Nucleus accumbens (tissue), 56 donors: ENCODE data around the gene GPR22.

Experiments
- DNase-seq, 56 donors: peaks; one replicate each; lab custom pipeline; 2025; lab: John Stamatoyannopoulos, UW

The GPR22 gene

DNA sequence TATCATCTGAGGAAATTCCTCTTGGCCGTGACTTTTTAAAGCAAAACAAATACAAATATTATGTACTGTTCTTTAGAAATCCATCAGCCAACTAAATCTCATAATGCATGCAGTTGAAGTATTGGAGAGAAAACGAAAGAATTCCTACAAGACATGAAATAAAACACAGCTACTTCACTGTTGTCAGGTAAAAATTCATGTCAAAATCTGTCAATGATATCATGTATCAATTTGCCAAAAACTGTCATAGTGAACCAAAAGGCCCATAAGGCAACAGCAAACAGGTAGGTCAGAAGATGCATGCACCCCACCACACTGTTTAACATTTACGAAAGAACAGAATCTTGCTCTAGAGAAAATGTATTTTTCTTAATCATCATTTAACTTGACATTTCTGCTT is 2.3 kb downstream of the GPR22 start:
- no peak for DNase-seq

DNA sequence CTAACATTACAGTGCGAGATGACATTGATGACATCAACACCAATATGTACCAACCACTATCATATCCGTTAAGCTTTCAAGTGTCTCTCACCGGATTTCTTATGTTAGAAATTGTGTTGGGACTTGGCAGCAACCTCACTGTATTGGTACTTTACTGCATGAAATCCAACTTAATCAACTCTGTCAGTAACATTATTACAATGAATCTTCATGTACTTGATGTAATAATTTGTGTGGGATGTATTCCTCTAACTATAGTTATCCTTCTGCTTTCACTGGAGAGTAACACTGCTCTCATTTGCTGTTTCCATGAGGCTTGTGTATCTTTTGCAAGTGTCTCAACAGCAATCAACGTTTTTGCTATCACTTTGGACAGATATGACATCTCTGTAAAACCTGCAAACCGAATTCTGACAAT is 4.3 kb downstream of the GPR22 start:
- DNase-seq: no peak

DNA sequence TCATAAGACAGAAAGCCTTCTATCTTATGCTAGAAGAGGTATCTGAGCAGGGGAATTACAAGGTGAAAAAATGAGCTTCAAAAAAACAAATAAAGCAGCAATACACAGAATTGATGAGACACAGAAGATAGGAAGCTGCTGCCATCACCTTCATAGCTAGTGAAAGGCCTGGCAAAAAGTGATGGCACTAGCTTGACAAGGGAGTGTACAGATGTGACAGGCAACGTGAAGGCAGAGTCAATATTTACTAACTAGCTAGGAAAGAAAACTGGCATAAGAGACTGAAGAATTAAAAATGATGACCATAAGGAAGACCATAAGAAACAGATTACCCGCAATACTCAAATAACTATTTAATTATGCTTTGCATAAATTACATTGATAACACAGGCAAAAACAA is 9.4 kb downstream of the GPR22 start:
- DNase-seq: no peak

DNA sequence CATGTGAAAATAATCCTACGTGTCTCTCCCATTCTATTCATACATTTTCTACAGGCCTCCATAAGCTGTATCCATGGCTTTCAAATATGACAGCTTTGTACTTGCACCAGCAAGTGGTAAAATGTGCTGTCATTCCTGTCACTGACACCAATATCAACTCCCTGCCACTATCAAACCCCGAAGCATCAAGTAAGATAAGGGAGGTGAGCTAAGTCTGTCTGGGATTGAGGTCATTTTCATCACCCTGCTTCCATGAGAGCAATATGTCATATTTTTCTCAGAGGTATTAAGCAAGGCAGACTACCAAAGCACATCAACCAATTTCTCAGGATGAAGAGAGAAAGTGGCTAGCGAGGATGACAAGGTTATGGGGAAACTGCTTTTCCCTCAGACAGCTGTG is 11.1 kb downstream of the GPR22 start:
- DNase-seq: no peak

DNA sequence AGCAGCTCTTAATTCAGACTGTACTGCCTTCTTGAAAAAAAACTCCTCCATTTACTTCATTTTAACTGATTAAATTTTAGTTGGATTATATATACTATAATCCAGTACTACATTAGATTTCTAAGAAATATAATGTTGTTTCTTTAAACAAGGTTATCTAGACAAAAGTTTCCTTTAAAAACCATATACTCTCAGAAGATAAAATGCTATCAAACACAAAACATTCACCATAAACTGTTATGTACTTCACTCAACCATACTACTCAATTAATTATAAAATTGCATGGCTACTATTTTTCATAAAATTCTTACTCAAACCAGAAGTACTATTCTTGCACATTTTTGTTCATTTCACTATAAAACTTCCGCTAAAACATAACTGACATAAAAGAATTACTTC is 12.7 kb downstream of the GPR22 start:
- DNase-seq: no peak

DNA sequence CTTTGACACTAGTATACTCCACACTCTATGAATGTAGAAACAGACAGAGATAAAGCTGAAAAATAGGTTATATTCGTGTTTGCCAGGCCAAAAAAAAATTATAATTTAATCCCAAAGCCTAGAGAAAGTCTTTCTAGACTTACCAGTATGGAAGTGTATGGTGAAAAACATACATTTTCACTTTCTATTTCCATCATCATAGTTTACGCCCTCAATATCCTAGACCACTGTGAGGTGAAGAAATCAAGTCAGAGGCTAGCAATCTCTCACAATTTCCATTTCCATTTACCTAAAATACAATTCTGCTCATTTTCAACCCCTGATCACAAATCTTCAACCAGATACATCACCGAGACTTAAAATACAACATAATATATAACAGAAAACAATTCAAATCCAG is 16.2 kb downstream of the GPR22 start:
- DNase-seq: no peak

DNA sequence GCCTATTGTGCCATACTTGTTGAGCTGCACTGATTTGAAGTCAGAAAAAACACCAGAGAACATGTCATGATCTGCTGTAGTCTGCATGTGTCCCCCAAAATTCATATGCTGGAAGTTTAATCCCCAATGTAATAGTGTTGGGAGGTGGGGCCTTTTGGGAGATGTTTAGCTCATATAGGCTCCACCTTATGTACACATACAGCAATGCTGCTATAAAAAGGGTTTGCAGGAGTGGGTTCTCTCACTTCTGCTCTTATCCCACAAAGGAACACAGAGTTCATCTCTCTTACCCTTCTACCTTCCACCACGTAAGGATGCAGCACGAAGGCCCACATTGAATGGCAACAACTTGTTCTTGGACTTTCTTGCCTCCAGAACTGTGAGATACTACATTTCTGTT is 23.0 kb downstream of the GPR22 start:
- no peak for DNase-seq

DNA sequence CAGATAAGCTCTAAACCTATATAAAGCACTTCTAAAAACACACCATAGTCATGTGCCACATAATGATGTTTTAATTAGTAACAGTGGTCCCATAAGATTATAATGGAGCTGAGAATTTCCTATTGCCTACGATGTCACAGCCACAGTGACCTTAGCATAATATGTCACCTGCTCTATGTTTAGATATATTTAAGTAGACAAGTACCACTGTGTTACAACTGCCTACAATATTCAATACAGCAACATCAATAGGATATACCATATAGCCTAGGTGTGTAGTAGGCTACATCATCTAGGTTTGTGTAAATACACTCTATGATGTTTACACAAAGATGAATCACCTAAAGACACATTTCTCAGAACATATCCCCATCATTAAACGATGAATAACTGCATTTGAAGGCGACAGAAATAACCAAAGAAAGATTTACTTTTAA is 24.5 kb downstream of the GPR22 start:
- no peak for DNase-seq

DNA sequence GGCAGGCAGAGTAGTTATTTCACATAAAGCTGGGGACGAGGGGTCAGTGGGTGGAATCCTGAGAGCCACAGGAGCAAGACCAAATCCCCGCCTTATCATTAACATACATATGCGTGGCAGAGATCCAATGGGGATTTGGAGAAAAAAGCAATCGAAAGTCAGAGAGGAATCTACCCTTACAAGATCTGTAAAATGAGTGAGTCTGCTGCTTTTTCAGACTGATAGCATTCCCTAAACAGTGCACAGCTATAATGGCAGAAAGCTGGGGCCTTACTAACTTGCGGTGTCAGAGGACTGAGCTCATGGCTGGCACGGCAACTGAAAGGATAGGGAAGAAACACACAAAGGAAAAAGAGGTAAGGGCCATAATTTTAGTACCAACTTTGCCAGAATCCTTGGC is 25.0 kb downstream of the GPR22 start:
- DNase-seq: no peak

DNA sequence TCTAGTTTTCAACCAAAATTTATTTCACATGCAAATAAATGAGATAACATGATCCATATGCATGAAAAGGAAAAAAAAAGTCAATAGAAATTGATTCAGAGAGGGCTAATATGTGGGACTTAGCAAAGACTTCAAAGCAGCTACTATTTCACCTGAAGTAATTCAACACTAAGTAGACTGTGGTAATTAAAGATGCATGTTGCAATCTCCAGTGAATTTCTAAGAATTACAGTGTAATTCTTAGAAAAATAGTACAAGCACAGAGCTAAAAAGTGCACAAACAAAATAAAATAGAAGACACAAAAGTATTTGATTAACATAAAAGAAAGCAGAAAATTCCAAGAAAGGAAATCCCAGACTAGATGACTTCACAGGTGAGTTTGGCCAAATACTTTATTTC is 25.7 kb downstream of the GPR22 start:
- DNase-seq: no peak

DNA sequence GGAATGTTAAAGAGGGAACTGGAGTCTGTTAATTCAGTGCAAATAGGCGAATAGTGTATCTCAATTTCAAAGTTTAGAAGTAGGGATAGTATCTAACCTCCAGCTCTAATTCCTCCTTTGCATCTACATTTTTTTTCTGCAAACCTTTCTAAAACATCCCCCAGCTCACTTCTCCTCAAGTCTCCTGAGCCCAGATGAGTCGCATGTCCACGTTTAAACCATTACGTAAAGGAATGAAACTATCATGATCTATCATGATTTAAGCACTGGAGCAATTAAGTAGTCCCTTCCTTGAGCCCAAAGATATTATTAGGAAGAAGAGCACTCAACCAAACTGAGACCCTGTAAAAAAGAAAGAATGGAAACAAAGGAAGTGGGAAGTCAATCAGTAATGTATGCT is 29.9 kb downstream of the GPR22 start:
- no peak for DNase-seq

DNA sequence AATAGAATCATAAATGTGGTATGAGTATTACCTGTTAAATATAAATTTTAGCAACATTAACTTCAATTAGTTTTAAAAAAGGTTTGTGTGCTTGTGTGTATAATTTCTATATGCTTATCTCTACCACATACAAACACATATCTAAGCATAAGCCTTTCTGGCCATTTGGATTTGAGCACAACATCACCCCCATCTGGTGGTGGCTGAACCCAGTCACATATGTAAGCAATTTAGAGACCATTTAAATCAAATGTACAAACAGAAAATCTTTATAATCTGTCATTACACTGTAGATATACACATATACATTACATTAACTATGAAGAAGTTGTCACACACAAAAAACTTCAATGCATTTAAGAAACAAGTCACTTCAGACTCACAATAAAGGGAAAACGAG is 31.7 kb downstream of the GPR22 start:
- DNase-seq: peak in 2 of 56 donors; percentile 2 to 33

DNA sequence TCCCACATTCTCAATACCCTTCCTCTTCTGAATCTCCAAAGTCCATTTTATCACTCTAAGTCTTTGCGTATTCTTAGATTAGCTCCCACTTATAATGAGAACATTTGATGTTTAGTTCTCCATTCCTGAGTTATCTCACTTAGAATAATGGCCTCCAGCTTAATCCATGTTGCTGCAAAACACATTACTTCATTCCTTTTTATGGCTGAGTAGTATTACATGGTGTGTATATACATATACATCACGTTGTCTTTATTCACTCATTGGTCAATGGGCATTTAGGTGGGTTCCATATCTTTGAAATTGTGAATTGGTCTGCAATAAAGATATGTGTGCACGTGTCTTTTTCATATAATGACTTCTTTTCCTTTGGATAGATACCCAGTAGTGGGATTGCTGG is 32.3 kb downstream of the GPR22 start:
- no peak for DNase-seq

DNA sequence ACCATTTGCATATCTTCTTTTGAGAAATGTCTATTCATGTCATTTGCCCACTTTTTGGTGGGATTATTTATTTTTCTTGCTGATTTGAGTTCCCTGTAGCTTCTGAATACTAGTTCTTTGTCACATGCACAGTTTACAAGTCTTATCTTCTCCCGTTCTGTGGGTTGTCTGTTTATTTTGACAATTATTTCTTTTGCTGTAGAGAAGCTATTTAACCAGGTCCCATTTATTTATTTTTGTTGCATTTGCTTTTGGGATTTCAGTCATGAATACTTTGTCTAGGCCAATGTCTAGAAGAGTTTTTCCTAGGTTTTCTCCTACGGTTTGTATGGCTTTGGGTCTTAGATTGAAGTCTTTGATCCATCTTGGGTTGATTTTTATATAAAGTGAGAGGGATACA is 32.9 kb downstream of the GPR22 start:
- DNase-seq: no peak

DNA sequence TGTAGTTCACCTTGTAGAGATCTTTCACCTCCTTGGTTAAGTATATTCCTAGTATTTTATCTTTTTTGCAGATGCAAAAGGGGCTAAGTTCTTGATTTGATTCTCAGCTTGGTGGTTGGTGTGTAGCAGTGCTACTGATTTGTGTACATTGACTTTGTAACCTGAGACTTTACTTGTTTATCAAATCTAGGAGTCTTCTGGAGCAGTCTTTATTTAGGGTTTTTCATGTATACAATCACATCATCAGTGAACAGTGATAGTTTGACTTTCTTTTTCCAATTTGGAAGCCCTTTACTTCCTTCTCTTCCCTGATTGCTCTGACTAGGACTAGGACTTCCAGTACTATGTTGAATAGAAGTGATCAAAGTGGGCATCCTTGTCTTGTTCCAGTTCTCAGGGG is 33.8 kb downstream of the GPR22 start:
- no peak for DNase-seq

DNA sequence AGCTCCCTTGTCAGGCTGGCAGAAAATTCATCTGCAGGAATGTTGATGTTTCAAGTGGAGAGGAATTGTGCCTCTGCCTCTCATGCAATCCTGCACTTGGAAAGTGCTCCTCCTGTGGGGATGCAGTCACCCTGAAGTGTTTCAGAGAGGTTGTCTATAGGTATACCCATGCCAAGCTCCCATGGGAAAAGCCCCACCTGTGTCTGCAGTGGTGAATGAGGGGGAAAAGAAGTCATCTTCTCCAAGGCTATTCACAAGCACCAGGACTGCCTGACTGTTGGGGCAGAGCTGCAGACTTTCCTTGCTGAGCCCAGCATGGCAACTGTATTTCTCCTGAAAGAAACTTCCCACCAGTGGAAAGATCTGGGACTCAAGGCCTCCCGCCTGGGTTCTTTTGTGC is 35.5 kb downstream of the GPR22 start:
- no peak for DNase-seq

DNA sequence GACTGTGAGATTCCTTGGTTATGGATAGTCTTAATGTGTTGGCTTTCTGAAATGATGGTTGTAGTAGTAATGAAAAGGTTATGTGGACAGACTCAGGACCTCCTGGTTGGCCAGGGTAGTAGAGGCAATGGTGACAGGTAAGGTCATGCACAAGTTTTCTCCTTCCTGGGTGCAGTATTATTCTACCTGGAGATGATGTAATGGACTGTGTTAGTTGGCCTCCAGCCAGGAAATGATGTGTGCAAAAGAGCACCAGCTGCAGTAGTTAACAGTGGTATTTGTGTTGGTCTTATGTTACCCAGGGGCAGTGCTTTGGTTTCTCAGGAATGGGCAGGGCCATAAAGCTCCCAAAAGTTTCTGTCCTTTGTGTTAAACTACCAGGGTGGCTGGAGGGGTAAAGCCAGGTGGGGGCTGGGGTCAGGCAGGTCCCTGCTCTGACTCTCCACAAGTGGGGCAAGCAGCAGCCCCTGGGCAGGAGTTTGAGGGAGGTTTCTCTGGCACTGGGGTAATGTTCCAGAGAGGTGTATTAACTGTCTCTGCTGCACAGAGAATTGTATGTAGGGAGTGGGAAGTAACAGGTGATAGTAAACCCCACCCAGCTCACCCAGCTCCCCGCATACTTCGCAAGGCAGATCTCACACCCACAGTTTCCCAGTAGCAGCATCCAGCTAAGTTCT is 36.3 kb downstream of the GPR22 start:
- DNase-seq: no peak

DNA sequence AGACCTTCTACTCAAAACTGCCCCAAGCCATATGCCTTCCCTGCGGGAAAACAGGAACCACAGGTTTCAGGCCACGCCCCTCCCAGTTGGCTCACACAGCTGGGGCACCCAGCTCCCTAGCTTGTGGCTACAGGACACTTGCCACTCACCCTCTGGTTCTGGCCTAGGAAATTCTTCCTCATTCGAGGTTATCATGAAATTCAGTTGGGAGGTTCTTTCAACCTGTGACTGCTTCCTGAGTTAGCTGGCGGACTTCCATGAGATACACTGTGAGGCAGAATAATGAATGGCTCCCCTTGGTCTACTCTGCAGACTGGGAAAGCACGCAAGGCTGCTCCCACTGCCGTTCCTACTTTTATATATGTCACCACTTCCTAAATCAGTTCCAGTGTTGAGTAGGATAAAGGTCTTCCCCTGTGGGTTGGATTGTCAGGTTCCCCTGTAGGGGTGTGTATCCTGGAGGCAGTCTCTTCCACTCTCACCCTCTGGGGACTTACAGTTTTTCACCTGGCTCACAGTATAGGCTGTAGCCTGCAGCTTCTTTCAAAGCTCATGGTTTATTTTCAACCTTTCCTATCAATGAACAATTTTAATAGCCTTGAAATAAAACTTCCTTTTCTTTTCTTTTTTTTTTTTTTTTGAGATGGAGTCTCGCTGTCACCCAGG is 37.0 kb downstream of the GPR22 start:
- DNase-seq: no peak
